ENCODE data around the gene PDZRN3. TPM values are rescaled to one million over a fixed set of nuclear protein-coding genes. Genes with fewer than 3 reads are reported as not detected.

PDZRN3 gene
- total RNA-seq, 1 experiment from 2014 or later: 12.5 TPM

DNA sequence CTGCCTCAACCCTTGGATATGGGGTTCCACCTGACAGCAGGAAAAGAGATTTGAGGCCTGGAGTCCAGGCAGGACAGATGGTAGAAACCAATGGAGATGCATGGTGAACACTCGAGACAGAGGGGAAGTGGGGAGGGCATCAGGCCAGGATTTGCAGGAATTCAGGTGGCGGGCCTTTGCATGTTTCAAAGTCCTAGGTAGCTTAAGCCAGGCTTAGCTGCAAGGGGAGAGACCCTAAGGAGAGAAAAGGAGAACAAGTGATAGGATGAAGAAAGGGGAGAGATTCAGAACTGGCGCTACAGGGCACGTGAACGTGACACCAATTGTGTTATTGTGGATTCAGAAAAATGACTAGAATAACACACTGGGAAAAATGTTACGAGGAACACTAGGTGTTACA is 182.6 kb downstream of the PDZRN3 start:
- H3K27me3 ChIP-seq (replicated peaks; ENCODE audit: control insufficient read depth, insufficient read depth, low read length): no peaks in the 10 kb centered on the region
- Mint-ChIP-seq H3K4me3 (ENCODE audit: unreplicated experiment) (no peak overlapping the region), H3K27ac (ENCODE audit: unreplicated experiment) (no peak overlapping the region), H3K36me3 (ENCODE audit: insufficient read depth, unreplicated experiment) (no peaks in the 10 kb centered on the region), H3K9me3 (ENCODE audit: unreplicated experiment) (no peaks in the 10 kb centered on the region), H3K4me1 (ENCODE audit: low read depth, unreplicated experiment) (no peaks in the 10 kb centered on the region), H3K27me3 (ENCODE audit: insufficient read depth, unreplicated experiment) (no peaks in the 10 kb centered on the region)
- CTCF ChIA-PET: no interaction called here
- intact Hi-C loops (cut with micrococcal nuclease; ENCODE audit: unreplicated experiment): no loop called here
- no peaks in the 10 kb centered on the region for H3K9me3 ChIP-seq
- BruUV-seq (replicated peaks): no TSS peak
- DNase-seq: no peak
- H3K4me3 ChIP-seq (ENCODE audit: low read depth, low read length): no peak overlapping the region
- no peaks in the 10 kb centered on the region for H3K36me3 ChIP-seq (ENCODE audit: control insufficient read depth, insufficient read depth, low read length)
- TF ChIP-seq, protein P1, sequence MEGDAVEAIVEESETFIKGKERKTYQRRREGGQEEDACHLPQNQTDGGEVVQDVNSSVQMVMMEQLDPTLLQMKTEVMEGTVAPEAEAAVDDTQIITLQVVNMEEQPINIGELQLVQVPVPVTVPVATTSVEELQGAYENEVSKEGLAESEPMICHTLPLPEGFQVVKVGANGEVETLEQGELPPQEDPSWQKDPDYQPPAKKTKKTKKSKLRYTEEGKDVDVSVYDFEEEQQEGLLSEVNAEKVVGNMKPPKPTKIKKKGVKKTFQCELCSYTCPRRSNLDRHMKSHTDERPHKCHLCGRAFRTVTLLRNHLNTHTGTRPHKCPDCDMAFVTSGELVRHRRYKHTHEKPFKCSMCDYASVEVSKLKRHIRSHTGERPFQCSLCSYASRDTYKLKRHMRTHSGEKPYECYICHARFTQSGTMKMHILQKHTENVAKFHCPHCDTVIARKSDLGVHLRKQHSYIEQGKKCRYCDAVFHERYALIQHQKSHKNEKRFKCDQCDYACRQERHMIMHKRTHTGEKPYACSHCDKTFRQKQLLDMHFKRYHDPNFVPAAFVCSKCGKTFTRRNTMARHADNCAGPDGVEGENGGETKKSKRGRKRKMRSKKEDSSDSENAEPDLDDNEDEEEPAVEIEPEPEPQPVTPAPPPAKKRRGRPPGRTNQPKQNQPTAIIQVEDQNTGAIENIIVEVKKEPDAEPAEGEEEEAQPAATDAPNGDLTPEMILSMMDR (IDR thresholded peaks at IDR 0.05; ENCODE audit: insufficient read depth in 1 of 2, low read depth in 1 of 2, low read length in 1 of 2, severe bottlenecking in 1 of 2, unreplicated experiment in 1 of 2): no peak
- POLR2A ChIA-PET: no interaction called here
- H3K4me1 ChIP-seq: no peaks in the 10 kb centered on the region

DNA sequence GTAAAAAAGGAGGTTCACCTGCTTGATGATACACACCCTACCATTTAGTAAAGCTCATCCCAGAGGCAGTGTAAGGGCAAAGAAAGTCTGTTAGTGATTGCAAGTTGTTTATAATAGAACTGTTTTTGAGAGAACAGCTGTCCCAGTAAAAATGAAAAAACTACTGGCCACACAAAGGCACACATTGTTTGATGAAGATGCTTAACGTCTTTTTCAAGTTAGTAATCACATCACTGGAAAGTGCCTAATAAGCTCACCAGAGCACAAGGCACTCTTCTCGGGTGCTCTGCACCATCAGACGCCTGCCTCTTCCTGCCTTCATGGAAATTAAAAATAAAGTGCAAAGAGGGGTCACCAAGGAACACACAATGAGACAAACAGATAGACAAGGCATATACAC is 186.9 kb downstream of the PDZRN3 start:
- Histone ChIP-seq H3K9me3 (no peaks in the 10 kb centered on the region), H3K36me3 (ENCODE audit: control insufficient read depth, insufficient read depth, low read length) (no peaks in the 10 kb centered on the region), H3K4me3 (ENCODE audit: low read depth, low read length) (no peak overlapping the region), H3K4me1 (no peaks in the 10 kb centered on the region), H3K27me3 (replicated peaks; ENCODE audit: control insufficient read depth, insufficient read depth, low read length) (no peaks in the 10 kb centered on the region)
- Mint-ChIP-seq H3K4me3 (ENCODE audit: unreplicated experiment) (no peak overlapping the region), H3K27ac (ENCODE audit: unreplicated experiment) (no peak overlapping the region), H3K36me3 (ENCODE audit: insufficient read depth, unreplicated experiment) (peaks cover 9% of the 10 kb centered on the region), H3K9me3 (ENCODE audit: unreplicated experiment) (no peaks in the 10 kb centered on the region), H3K27me3 (ENCODE audit: insufficient read depth, unreplicated experiment) (no peaks in the 10 kb centered on the region), H3K4me1 (ENCODE audit: low read depth, unreplicated experiment) (no peaks in the 10 kb centered on the region)
- no peak for DNase-seq
- no TSS peak for BruUV-seq (replicated peaks)
- POLR2A ChIA-PET: no interaction called here
- TF ChIP-seq, protein P1 (IDR thresholded peaks at IDR 0.05; ENCODE audit: insufficient read depth in 1 of 2, low read depth in 1 of 2, low read length in 1 of 2, severe bottlenecking in 1 of 2, unreplicated experiment in 1 of 2): no peak
- intact Hi-C loops (cut with micrococcal nuclease; ENCODE audit: unreplicated experiment): no loop called here
- CTCF ChIA-PET: no interaction called here

DNA sequence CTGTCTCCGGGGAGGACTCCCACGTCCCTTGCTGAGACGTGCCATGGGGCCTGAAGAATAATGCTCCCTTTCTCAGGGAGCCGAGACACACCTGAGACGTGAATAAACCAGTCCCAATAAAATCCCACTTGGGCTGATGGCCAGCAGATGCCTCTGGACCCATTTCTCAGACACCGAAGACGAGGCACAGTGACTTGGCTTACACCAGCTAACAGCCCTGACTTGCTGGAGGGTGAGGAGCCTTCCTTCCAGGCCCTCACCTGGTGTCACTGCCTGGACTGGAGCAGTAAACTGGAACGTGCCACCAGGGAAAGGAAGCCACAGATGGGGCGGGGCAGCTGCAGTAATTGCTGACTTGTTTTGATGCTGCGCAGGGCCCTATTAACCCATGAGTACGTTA is 189.7 kb downstream of the PDZRN3 start:
- H3K4me1 ChIP-seq: no peaks in the 10 kb centered on the region
- H3K4me3 ChIP-seq (ENCODE audit: low read depth, low read length): no peak overlapping the region
- Mint-ChIP-seq H3K36me3 (ENCODE audit: insufficient read depth, unreplicated experiment) (peaks cover 9% of the 10 kb centered on the region), H3K27me3 (ENCODE audit: insufficient read depth, unreplicated experiment) (no peaks in the 10 kb centered on the region), H3K4me1 (ENCODE audit: low read depth, unreplicated experiment) (no peaks in the 10 kb centered on the region), H3K9me3 (ENCODE audit: unreplicated experiment) (no peaks in the 10 kb centered on the region), H3K27ac (ENCODE audit: unreplicated experiment) (no peak overlapping the region), H3K4me3 (ENCODE audit: unreplicated experiment) (no peak overlapping the region)
- no peaks in the 10 kb centered on the region for H3K36me3 ChIP-seq (ENCODE audit: control insufficient read depth, insufficient read depth, low read length)
- POLR2A ChIA-PET: no interaction called here
- CTCF ChIA-PET: no interaction called here
- no peak for DNase-seq
- intact Hi-C loops (cut with micrococcal nuclease; ENCODE audit: unreplicated experiment): no loop called here
- TF ChIP-seq, protein P1 (IDR thresholded peaks at IDR 0.05; ENCODE audit: insufficient read depth in 1 of 2, low read depth in 1 of 2, low read length in 1 of 2, severe bottlenecking in 1 of 2, unreplicated experiment in 1 of 2): no peak
- no peaks in the 10 kb centered on the region for H3K27me3 ChIP-seq (replicated peaks; ENCODE audit: control insufficient read depth, insufficient read depth, low read length)
- no TSS peak for BruUV-seq (replicated peaks)
- no peaks in the 10 kb centered on the region for H3K9me3 ChIP-seq
